Skin epidermis (tissue), 12 donors: ENCODE data around the gene ZNF496.
"Not testable (repeated sequence)": the region's sequence is repeated elsewhere in the genome, so short reads cannot be mapped to it uniquely, and the experiment has no call there.

ENCODE experiments used
- H3K27ac ChIP-seq, 21 experiments: fragments of 200-600 bp; sonication (generic) in 11 of 21; one replicate each; pipeline ENCODE4 v1.5.0; 2020; ENCODE audit warnings: mild to moderate bottlenecking in 3 of 21, inconsistent platforms in 2 of 21, moderate library complexity in 2 of 21
- H3K4me3 ChIP-seq, 7 experiments: fragments of 200-600 bp; sonication (generic) in 2 of 7; one replicate each; pipeline ENCODE4 v1.5.0; 2020; ENCODE audit warnings: inconsistent platforms in 2 of 7, mild to moderate bottlenecking in 2 of 7, moderate library complexity in 1 of 7

The ZNF496 gene

GRCh38 chr1:247297263-247298123 lies 34.2 kb downstream of the ZNF496 start:
- Histone ChIP-seq H3K4me3 (no peak overlapping the region), H3K27ac (no peak overlapping the region)

GRCh38 chr1:247296599-247297180 lies 35.0 kb downstream of the ZNF496 start:
- no peak overlapping the region for H3K27ac ChIP-seq

DNA sequence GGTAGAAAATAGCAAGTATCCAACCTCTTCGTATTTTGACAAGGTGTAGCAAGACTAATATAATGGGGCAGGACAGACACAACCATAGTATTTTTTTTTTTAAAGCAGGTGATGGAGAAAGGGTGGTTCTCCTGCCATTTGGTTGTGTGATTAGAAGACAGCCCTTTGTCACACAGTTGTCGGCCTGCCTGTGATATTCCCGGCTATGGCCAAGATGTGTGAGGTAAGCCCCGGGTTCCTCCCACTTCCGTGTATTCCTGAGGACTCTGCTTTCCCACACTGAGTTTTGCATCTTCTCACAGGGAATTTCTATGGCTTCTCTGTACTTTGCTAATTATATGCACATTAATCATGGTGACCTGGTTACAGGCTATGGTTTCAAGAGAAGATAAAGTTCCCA lies 35.9 kb downstream of the ZNF496 start:
- H3K27ac ChIP-seq, result no peak overlapping the region

More at GRCh38 chr1:247296599-247297180, 35.0 kb downstream of the ZNF496 start:
- no peak overlapping the region for H3K4me3 ChIP-seq

GRCh38 chr1:247295274-247295684 lies 36.4 kb downstream of the ZNF496 start:
- no peak overlapping the region for H3K27ac ChIP-seq
- H3K4me3 ChIP-seq, result no peak overlapping the region

More for the DNA sequence above, 35.9 kb downstream of the ZNF496 start:
- H3K4me3 ChIP-seq, result no peak overlapping the region

GRCh38 chr1:247294282-247294681 lies 37.4 kb downstream of the ZNF496 start:
- Histone ChIP-seq H3K27ac (no peak overlapping the region), H3K4me3 (no peak overlapping the region)

DNA sequence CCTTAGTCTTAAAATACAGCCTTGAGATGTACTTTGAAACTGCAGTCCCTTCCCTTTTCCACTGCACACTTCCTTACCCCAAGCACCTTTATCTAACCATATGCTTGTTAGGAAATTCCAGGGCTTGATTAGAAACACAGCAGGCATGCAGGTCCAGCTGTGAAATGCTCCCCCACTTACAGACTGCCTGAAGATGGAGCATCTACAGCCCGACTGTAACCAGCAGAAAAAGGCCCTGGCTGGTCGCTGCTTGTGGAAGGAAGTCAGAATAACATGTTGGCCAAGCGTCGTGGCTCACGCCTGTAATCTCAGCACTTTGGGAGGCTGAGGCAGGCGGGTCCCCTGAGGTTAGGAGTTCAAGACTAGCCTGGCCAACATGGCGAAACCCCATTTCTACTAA lies 38.6 kb downstream of the ZNF496 start:
- H3K4me3 ChIP-seq, result no peak overlapping the region
- H3K27ac ChIP-seq, result no peak overlapping the region

DNA sequence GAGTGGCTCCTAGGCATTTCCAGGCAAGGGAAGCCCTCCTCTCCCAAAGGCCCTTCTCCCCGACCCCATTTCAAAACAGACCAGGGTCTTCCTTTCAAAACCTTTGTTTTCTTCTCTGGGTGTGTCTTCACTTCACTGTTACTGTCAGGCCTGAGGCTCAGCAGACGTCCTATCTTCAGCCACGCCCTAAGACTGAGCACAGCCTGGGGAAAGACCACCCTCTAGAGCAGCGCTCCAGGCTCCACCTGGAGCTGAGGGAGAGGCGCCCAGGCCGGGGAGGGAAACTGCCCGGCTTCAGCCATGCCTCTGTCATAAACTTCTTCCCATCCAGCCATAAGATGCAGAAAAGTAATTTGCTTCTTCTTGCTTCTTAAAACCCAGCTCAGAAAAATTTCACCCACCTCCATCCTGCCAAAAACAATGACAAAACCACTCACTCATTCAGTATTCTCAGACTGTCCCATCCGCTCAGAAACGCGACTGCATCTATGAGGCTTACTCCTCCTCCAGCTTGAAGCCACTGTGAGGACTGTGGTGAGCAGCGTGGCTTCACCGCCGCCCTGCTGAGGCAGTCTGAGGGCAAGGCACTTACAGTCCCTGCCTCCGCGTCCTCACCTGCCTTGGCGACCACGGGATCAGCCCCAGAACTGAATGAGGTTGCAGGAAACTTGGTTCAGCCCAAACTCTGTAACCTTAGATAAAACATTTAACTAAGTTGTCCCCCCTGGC lies 39.7 kb downstream of the ZNF496 start:
- no peak overlapping the region for H3K27ac ChIP-seq
- H3K4me3 ChIP-seq, result no peak overlapping the region

GRCh38 chr1:247291161-247291560 lies 40.5 kb downstream of the ZNF496 start:
- Histone ChIP-seq H3K27ac (no peak overlapping the region), H3K4me3 (no peak overlapping the region)

DNA sequence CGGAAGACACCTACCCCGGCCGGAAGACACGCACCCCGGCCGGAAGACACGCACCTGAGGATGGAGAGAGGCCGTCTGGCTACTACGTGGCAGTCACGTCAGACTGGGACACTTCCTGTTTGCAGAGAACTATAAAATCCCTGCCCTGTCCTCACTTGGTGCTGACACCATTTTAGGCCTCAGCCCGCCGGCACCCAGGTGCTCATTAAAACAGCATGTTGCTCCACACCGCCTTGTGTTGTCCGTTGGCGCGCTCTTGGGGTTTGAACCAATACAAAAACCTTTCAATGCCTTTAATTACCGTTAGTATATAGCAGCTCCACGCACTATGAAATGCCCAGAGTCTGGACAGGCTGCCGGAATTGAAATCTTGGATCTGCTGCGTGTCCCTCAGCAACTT lies 41.1 kb downstream of the ZNF496 start:
- Histone ChIP-seq H3K27ac (no peak overlapping the region), H3K4me3 (no peak overlapping the region)

DNA sequence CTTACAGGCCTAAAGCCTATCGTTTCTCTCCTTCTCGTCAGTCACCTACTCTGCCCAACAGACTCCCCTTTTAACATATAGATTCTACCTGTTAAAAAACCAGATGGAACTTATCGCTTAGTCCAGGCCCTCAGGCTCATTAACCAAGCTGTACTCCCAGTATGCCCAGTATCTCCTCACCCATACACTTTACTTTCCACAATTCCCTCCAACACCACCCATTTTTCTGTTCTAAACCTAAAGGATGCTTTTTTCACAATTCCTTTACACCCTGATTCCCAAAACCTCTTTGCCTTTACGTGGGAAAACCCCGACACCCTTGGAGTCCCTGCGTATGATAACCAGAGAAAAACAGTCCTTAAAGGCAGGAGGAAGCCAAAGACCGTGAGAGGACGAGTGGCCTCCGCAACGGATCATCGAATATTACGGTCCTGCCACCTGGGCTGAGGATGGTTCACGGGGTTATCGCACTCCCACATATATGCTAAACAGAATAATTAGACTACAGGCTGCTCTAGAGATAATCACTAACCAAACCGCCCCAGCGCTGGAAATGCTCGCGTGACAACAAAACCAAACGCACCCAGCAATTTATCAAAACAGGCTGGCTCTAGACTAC lies 42.3 kb downstream of the ZNF496 start:
- H3K27ac ChIP-seq, H3K4me3 ChIP-seq: not testable (repeated sequence)

- Histone ChIP-seq H3K27ac (no peak overlapping the region), H3K4me3 (no peak overlapping the region)
Observed at GRCh38 chr1:247288341-247288740, 43.3 kb downstream of the ZNF496 start.

- H3K27ac ChIP-seq, result no peak overlapping the region
- no peak overlapping the region for H3K4me3 ChIP-seq
Observed at GRCh38 chr1:247287460-247287859, 44.2 kb downstream of the ZNF496 start.

- H3K4me3 ChIP-seq, result no peak overlapping the region
- no peak overlapping the region for H3K27ac ChIP-seq
Observed at GRCh38 chr1:247286134-247286670, 45.5 kb downstream of the ZNF496 start.

- H3K27ac ChIP-seq, result no peak overlapping the region
- H3K4me3 ChIP-seq, result no peak overlapping the region
Observed at GRCh38 chr1:247281001-247281574, 50.6 kb downstream of the ZNF496 start.

DNA sequence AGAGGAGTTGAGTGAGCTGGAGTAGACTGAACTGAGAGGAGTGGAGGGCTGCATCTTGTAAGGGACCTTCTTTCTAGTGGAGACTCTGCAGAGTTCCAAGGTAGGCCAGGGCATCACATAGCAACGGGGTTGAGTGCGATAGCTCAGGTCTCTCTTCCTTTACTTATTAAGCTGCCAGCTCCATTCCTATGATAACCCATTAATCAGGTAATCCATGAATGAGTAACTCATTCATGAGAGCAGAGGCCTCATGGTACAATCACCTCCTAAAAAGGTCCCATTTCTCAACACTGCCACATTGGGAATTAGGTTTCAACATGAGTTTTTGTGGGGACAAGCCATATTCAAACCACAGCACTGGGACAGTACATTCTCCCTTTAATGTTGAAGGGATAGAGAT lies 54.5 kb downstream of the ZNF496 start:
- H3K27ac ChIP-seq, result no peak overlapping the region
- no peak overlapping the region for H3K4me3 ChIP-seq

DNA sequence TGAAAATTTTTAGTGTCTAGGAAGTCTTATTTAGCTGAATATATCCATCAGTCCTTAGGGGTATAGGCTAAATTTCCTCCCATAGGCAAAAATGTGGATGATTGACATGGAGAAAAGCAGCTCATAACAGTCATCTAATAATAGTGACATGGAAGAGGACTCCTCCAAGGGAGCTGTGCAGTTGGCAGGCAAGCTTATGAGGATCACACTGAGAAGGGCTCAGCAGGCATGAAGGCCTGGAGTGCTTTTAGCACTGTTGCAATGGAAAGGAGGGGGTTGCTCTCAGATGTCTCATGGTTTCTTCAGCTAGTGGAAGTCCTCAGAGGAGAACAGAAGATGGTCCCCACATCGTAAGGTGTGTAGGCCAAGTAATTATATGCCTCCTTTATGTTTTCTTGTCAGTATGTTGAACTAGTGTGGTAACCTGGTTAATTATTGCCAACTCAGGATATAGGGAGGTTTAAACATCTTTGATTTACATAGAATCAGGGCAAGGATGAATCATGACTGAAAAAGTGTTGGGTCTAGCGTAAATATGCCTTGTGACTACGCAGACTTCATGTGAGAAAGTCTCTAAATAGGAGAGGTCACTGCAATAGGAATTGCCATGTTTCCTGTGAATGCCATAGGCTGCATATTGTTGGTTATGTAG lies 56.9 kb downstream of the ZNF496 start:
- Histone ChIP-seq H3K27ac (no peak overlapping the region), H3K4me3 (no peak overlapping the region)

DNA sequence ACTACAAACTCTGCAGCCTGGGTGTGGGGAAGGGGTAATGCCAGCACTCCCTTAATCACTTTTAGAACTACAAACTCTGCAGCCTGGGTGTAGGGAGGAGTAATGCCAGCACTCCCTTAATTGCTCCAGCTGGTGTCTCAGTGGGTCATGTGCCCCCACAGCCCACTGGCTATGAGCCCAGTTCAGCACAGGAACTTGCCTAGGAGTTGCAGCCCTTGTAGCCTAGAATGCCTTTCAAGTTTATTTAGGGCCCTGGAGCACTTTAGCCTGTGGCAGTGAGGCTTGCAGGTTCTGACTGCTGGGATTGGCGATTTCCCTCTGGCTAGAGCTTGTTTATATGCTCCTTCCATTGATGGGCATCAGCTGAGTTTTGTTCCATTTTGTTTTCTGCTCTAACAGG lies 58.7 kb downstream of the ZNF496 start:
- Histone ChIP-seq H3K27ac (no peak overlapping the region), H3K4me3 (no peak overlapping the region)

- Histone ChIP-seq H3K4me3 (no peak overlapping the region), H3K27ac (no peak overlapping the region)
Observed at GRCh38 chr1:247270003-247270402, 61.7 kb downstream of the ZNF496 start.

- Histone ChIP-seq H3K27ac (no peak overlapping the region), H3K4me3 (no peak overlapping the region)
Observed at GRCh38 chr1:247269133-247269532, 62.5 kb downstream of the ZNF496 start.
